Measurements from ENCODE around the gene CST3. TPM values are rescaled to one million over a fixed set of nuclear protein-coding genes. Genes with fewer than 3 reads are reported as not detected.

CST3 gene
- total RNA-seq, 2 donors from 2014 or later = 1,107 to 2,392 TPM

GRCh38 chr20:23634985-23635767 lies 2.6 kb downstream of the CST3 start:
- Histone ChIP-seq H3K36me3 (peaks cover 16% of the 10 kb centered on the region), H3K9me3 (no peaks in the 10 kb centered on the region), H3K4me3 (peak overlapping the region; percentile 99), H3K27me3 (replicated peaks; ENCODE audit: insufficient read depth) (no peaks in the 10 kb centered on the region), H3K4me1 (ENCODE audit: control insufficient read depth in 1 of 2, low read depth in 2 of 2) (peaks cover 19 to 29% of the 10 kb centered on the region in 2 donors), H3K27ac (peak overlapping the region in 1 of 2 donors; percentile 47)
- no peak for TF ChIP-seq CTCF (IDR thresholded peaks at IDR 0.05)
- DNase-seq (ENCODE audit: low spot score) = no peak
- no peak for ATAC-seq (ENCODE audit: insufficient number of reproducible peaks, low FRiP score, low read depth)

- Histone ChIP-seq H3K4me3 (no peak overlapping the region), H3K4me1 (ENCODE audit: control insufficient read depth in 1 of 2, low read depth in 2 of 2) (peaks cover 21 to 32% of the 10 kb centered on the region in 2 donors), H3K27me3 (replicated peaks; ENCODE audit: insufficient read depth) (no peaks in the 10 kb centered on the region), H3K36me3 (peaks cover 16% of the 10 kb centered on the region), H3K27ac (no peak overlapping the region), H3K9me3 (no peaks in the 10 kb centered on the region)
- ATAC-seq (ENCODE audit: insufficient number of reproducible peaks, low FRiP score, low read depth) (no peak), DNase-seq (ENCODE audit: low spot score) (no peak)
- TF ChIP-seq CTCF (IDR thresholded peaks at IDR 0.05) = no peak
Measured at GRCh38 chr20:23634044-23634801, 3.5 kb downstream of the CST3 start.

GRCh38 chr20:23632711-23633573 lies 4.8 kb downstream of the CST3 start:
- H3K36me3 ChIP-seq = peaks cover 16% of the 10 kb centered on the region
- no peak overlapping the region for H3K27ac ChIP-seq
- TF ChIP-seq CTCF (IDR thresholded peaks at IDR 0.05) = no peak
- H3K4me1 ChIP-seq (ENCODE audit: control insufficient read depth in 1 of 2, low read depth in 2 of 2) = peaks cover 21 to 36% of the 10 kb centered on the region in 2 donors
- H3K9me3 ChIP-seq = no peaks in the 10 kb centered on the region
- H3K4me3 ChIP-seq = no peak overlapping the region
- H3K27me3 ChIP-seq (replicated peaks; ENCODE audit: insufficient read depth) = no peaks in the 10 kb centered on the region
- DNase-seq (ENCODE audit: low spot score) (no peak), ATAC-seq (ENCODE audit: insufficient number of reproducible peaks, low FRiP score, low read depth) (no peak)

GRCh38 chr20:23631981-23632710 lies 5.6 kb downstream of the CST3 start:
- no peaks in the 10 kb centered on the region for H3K27me3 ChIP-seq (replicated peaks; ENCODE audit: insufficient read depth)
- peaks cover 21 to 36% of the 10 kb centered on the region in 2 donors for H3K4me1 ChIP-seq (ENCODE audit: control insufficient read depth in 1 of 2, low read depth in 2 of 2)
- no peak for TF ChIP-seq CTCF (IDR thresholded peaks at IDR 0.05)
- no peak for ATAC-seq (ENCODE audit: insufficient number of reproducible peaks, low FRiP score, low read depth)
- H3K27ac ChIP-seq = no peak overlapping the region
- no peak for DNase-seq (ENCODE audit: low spot score)
- no peak overlapping the region for H3K4me3 ChIP-seq
- H3K9me3 ChIP-seq = no peaks in the 10 kb centered on the region
- H3K36me3 ChIP-seq = peaks cover 16% of the 10 kb centered on the region
